GM19455 (cell line): ENCODE measurements around the gene CFAP299.
A peak's percentile ranks its signal among the peaks of the same experiment; 100 is the strongest.
"Not testable (repeated sequence)": the region's sequence is repeated elsewhere in the genome, so short reads cannot be mapped to it uniquely, and the experiment has no call there.

Source experiments
- ATAC-seq: cut with Tn5 transposase; IDR thresholded peaks from one replicate; pipeline ENCODE4 v1.9.1; 2021; ENCODE audit not compliant: unreplicated experiment

Gene CFAP299

DNA sequence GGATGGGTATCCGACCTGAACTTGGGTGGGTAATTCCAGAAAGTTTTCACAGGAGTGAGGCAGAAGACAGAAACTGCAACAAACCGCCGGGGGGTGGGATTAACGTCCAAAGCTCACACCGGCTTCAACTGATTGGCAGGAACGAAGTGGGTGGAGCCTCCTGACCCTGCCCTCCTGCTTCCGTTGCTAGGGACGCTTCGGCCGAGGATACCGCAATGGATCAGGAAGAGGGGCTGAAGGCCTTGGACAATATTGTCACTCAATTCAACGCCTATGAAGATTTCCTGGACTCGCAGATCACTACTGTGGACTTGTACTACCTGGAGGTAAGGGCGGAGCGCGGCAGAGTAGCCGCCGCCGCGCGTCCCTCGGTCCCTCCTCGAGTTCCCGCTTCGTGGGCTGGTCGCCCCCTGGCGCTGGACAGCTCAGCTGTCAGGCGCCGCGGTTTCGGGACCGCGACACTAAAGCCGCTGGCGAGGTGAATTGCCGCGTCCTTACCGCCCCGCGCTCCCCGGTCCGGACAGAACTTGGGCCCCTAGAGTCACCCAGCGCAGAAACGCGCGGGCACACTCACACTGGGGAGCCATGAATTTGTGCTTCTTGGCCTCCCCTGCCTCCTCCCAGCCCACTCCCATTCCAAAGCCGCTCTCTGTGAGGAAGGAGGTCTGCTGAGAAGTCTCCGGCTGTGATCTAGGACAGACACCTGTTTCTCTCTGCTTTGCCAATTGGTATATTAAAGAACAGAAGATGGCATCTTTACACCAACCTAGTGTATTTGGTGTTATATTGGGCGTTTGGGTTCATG, at the start of gene CFAP299:
Gene CFAP299 (plus strand): TSS at position 177 of the 805 bp plus-strand sequence.
- ATAC-seq = peak; percentile 98

GRCh38 chr4:80286451-80286850, 49.1 kb upstream of the CFAP299 start:
- no peak for ATAC-seq

DNA sequence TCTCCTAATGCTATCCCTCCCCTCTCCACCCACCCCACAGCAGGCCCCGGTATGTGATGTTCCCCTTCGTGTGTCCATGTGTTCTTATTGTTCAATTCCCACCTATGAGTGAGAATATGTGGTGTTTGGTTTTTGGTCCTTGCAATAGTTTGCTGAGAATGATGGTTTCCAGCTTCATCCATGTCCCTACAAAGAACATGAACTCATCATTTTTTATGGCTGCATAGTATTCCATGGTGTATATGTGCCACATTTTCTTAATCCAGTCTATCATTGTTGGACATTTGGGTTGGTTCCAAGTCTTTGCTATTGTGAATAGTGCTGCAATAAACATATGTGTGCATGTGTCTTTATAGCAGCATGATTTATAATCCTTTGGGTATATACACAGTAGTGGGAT, 44.9 kb upstream of the CFAP299 start:
- ATAC-seq = not testable (repeated sequence)

GRCh38 chr4:80294206-80294605, 41.3 kb upstream of the CFAP299 start:
- ATAC-seq = no peak

- no peak for ATAC-seq
These were observed 40.2 kb upstream of the CFAP299 start for GRCh38 chr4:80295336-80295735.

GRCh38 chr4:80295826-80296225, 39.7 kb upstream of the CFAP299 start:
- ATAC-seq = no peak

DNA sequence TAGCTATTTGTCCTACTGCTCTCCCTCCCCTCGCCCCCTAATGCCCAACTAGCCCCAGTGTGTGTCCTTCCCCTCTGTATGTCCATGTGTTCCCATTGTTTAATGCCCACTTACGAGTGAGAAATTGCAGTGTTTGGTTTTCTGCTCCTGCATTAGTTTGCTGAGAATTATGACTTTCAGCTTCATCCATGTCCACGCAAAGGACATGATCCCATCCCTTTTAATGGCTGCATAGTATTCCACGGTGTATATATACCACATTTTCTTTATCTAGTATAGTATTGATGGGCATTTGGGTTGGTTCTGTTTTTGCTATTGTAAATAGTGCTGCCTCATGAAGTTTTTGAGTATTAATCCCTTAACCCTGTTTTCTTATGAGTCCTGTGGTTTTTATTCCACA, 33.6 kb upstream of the CFAP299 start:
- no peak for ATAC-seq

DNA sequence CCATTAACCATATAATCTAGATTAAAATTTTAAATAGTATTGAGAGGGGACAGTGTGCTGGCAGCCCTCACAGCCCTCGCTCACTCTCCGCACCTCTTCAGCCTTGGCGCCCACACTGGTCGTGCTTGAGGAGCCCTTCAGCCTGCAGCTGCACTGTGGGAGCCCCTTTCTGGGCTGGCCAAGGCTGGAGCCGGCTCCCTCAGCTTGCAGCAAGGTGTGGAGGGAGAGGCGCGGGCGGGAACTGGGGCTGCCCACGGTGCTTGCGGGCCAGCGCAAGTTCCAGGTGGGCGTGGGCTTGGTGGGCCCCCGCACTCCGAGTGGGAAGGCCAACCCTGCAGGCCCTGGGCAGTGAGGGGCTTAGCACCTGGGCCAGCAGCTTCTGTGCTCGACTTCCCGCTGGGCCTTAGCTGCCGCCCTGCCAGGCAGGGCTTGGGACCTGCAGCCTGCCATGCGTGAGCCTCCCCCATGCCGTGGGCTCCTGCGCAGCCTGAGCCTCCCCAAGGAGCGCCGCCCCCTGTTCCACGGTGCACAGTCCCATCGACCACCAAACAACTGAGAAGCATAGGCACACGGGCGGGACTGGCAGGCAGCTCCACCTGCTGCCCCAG, 32.8 kb upstream of the CFAP299 start:
- ATAC-seq = no peak

DNA sequence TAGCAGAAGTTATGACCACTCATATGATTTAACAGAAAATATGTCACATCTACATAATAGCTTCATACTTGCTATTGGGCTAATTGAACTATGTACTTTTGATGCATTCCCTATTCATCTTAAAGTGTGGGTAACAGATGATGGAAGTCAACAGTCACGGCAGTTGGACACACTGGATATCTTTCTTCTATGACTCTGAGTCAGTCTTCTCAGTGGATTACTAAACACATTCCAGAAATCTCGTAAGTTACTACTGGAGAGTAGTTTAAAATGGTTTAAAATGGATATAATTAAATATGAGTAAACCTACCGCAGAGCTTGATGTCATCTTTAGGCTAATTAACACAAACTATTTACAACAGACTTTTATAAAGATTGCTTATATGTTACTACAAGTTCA, 30.1 kb upstream of the CFAP299 start:
- no peak for ATAC-seq

DNA sequence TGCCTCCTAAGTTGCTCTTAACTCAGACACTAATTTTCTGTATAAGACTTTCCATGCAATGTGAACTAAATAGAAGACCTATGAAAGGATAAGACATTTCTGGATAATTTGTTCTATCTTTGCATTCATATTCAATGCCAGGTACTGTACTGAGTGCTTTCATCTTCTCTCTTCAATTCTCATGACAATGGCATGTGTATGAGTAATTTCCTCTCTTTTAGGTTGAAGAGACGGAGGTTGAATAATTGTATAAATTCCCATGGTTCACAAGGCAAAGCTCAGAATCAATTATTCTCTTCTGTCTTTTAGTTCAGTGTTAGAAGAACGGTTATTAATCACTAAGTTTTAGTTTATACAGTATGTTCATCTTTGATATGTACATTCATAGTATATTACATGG, 29.3 kb upstream of the CFAP299 start:
- no peak for ATAC-seq

- ATAC-seq = no peak
These were observed 28.3 kb upstream of the CFAP299 start for GRCh38 chr4:80307183-80307735.

DNA sequence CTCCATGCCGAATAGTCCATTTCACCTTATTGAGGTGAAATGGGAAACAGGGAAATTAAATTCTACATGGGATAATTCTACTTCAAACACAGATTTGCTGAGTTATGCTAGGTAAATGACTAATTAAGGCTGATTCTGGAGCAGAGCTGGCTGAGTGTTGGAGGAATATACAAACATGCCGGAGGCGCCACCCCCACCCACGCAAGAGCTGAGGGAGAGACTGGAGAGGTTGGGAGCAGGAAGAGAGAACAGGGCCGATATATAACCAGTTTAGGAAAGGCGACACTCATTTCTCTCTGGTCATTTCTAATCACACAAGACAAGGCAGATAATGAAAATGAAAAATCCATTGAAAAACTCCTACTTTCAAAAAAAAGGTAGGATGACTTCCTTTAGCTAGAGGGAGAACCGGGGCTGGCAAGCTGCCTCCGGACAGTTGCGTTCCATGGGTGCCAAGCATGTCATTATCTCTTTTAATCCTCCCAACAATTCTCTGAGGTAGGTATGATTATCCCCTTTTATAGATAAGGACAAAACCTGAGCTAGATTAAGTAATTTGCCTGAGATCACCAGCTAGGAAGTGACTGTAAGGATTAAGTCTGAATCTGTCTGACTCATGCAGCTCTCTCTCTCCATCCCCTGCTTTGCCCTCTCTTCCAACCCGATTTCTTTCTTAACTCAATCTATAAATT, 27.6 kb upstream of the CFAP299 start:
- no peak for ATAC-seq

- no peak for ATAC-seq
These were observed 27.1 kb upstream of the CFAP299 start for GRCh38 chr4:80308466-80308822.

- no peak for ATAC-seq
These were observed 26.1 kb upstream of the CFAP299 start for GRCh38 chr4:80309294-80310004.

- ATAC-seq = no peak
These were observed 24.4 kb upstream of the CFAP299 start for GRCh38 chr4:80311130-80311529.

GRCh38 chr4:80312124-80312523, 23.4 kb upstream of the CFAP299 start:
- no peak for ATAC-seq

- ATAC-seq = no peak
These were observed 21.9 kb upstream of the CFAP299 start for GRCh38 chr4:80313627-80314026.

DNA sequence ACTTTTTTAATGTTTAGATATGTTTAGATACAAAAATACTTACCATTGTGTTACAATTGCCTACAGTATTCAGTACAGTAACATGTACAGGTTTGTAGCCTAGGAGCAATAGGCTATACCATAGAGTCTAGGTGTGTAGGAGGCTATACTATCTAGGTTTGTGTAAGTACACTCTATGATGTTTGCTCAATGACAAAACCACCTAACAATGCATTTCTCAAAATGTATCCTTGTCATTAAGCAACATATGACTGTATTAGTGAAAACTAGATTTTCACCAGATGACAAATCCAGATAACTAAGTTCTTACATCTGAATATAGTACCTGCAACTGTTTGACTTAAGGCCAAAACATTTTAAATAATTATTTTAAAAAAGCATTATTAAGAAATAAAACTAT, 19.7 kb upstream of the CFAP299 start:
- not testable (repeated sequence) for ATAC-seq

DNA sequence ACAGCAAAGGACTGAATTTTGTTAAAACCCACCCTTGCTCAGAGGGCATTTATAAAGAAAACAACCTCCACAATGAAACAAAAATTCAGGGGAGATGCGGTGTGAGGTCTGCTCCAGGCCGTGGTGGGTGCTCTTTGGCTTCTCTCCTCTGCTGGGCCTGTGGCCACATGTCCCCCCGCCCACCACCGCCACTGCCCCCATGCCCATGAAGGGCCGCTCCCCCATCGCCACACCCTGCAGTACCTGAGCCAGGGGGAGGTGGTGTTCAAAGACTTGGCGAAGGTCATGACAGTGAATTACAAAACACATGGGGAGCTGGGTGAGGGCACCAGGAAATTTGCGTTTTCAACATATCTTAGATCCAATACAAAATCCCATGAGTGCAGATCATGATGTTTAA, 14.2 kb upstream of the CFAP299 start:
- ATAC-seq = no peak

GRCh38 chr4:80321776-80322175, 13.8 kb upstream of the CFAP299 start:
- no peak for ATAC-seq

- ATAC-seq = no peak
These were observed 12.8 kb upstream of the CFAP299 start for GRCh38 chr4:80322716-80323115.
